GM23248 (cell line): ENCODE results near the gene FNDC11.

Experiments used
- EZH2 ChIP-seq: fragments of 200-600 bp; sonication (generic); IDR thresholded peaks from 2 replicates; pipeline ENCODE4 v1.6.1; 2018; ENCODE audit warnings: antibody characterized with exemption, mild to moderate bottlenecking; ENCODE audit not compliant: insufficient read depth, poor library complexity, severe bottlenecking
- EZH2phosphoT487 ChIP-seq: fragments of 200-600 bp; sonication (generic); IDR thresholded peaks from 2 replicates; pipeline ENCODE4 v1.6.1; 2018; ENCODE audit warnings: antibody characterized with exemption, moderate library complexity, mild to moderate bottlenecking, low read depth; ENCODE audit not compliant: insufficient read depth

GRCh38 chr20:63573647-63574131 is 19.7 kb downstream of the FNDC11 start:
- TF ChIP-seq EZH2 (no peak), EZH2phosphoT487 (no peak)
